GM13976 (cell line): ENCODE results near the gene GRIFIN.

Experiments used
- DNase-seq: peaks from one replicate; pipeline ENCODE4 v3.0.0; 2012; ENCODE audit warnings: low spot score
- in situ Hi-C: fragments of 300-500 bp; cut with MboI; formaldehyde crosslinking; loops from one replicate; pipeline ENCODE4 v1.12.0; 2022; ENCODE audit warnings: low sequenced_read_pairs, mixed read lengths, inconsistent platforms; ENCODE audit not compliant: unreplicated experiment
- TF ChIP-seq, protein P1 (sequence below): IDR thresholded peaks from 2 replicates; pipeline ENCODE4 v1.5.1; 2012; ENCODE audit warnings: borderline replicate concordance, mild to moderate bottlenecking; ENCODE audit not compliant: insufficient read depth; ENCODE audit errors: extremely low read depth, missing control alignments, control extremely low read depth

GRIFIN gene

DNA sequence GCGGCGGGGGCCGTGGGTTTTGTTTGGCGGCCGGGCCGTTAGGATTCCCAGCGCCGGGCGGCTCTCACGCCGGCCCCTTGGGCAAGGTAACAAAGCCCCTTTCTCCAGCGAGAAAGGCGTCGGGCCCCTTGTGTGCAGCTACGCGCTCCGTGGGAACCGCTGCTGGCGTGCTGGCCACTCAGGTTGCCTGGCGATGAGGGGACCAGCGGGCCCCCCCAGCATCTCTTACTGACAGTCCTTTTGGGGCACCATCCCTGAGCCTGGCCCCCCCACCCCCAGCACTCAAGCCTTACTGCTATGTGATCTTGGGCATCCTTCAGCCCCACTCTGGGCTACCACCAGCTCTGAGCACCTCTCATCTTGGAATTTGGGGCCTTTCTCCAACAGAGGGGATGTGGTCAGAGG lies 45.1 kb upstream of the GRIFIN start:
- DNase-seq, result no peak
- TF ChIP-seq, protein P1, sequence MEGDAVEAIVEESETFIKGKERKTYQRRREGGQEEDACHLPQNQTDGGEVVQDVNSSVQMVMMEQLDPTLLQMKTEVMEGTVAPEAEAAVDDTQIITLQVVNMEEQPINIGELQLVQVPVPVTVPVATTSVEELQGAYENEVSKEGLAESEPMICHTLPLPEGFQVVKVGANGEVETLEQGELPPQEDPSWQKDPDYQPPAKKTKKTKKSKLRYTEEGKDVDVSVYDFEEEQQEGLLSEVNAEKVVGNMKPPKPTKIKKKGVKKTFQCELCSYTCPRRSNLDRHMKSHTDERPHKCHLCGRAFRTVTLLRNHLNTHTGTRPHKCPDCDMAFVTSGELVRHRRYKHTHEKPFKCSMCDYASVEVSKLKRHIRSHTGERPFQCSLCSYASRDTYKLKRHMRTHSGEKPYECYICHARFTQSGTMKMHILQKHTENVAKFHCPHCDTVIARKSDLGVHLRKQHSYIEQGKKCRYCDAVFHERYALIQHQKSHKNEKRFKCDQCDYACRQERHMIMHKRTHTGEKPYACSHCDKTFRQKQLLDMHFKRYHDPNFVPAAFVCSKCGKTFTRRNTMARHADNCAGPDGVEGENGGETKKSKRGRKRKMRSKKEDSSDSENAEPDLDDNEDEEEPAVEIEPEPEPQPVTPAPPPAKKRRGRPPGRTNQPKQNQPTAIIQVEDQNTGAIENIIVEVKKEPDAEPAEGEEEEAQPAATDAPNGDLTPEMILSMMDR, result no peak
- in situ Hi-C loops, result no loop called here

DNA sequence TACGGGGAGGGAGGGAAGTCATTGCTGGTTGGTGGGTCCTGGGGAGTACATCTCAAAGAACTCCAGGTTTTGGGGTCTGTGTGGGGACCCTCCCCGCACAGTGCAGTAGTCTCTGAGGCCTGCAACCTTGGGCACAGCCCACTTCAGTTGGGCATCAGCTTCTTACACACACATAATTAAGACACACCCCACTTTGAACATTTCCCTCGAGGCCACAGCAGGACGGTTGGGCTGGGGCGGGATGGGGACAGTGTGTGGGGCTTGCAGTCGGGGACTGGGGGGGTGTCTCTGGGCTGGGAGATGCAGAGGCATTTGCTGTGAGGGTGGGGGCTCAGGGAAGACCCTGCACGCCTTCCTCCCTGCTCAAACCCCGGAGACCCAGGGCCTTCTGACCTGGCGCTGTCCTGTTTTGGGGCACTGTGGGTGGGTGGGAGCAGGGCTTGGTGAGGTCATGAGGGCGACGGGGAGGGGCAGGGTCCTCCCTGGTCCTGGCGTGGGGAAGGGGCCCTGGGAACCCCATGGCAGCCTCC lies 44.6 kb upstream of the GRIFIN start:
- DNase-seq, result no peak
- in situ Hi-C loops, result no loop called here
- TF ChIP-seq, protein P1, result no peak

DNA sequence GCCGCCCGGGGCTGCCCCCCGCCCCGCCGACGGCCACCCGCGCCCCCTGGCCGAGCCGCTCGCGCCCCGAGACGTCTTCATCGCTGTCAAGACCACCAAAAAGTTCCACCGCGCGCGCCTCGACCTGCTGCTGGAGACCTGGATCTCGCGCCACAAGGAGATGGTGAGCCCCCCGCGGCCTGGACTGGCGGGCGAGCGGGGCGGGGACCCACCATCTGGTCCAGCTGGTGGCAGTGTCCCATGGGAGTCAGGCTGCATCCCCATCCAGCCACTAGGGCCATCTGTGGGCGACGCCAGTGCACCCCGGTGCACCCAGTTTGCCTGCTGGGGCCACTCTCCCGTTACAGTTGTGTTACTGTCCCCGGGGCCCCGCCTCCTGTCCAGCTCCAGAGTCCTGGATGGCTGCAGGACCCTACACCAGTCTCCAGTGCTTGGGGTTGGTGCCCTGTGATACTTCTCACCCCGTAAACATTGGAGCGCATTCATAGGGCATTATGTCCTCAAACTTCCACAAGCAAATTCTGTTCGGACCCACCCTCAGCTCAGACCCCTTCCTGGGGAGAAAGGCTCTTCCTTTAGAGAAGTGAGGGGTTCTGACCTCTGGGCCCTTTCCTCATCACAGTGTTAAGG lies 44.0 kb upstream of the GRIFIN start:
- TF ChIP-seq, protein P1, result no peak
- no peak for DNase-seq
- in situ Hi-C loops, result no loop called here

DNA sequence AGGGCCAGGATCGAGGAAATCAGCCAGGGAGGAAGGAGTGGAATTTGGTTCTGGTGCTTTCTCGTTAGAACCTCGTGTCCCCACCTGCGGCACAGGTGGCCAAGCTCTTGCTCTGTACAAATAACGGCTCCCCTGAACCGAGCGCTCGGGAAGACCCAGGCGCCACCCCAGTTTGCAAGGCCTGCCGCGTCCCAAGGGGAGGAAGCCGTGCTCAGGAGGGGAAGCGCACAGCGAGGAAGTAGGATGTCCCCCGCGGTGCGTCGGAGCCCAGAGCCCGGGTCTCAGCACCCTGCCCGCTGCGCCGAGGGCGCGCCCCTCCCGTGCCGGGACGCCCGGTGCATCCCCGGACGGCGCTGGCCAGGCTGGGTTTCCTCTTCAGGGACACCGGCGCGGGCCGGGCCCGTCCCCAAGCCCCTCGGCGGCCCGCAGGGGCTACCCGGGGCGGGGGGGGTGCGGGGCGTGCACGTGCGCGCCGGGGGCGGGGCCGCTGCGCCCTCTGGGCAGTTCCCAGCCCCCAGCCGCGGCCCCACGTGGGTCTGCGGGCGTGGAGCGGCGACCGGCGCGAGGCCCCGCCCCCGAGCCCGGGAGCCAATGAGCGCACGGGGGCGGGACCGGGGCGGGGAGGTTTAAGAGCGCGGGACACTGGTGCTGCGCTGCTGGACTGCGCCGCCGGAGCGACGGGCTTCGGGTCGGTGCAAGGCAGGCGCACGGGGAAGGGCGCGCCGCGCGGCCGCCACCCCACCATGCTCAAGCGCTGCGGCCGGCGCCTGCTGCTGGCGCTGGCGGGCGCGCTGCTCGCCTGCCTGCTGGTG lies 43.1 kb upstream of the GRIFIN start, which contains the start of gene LFNG:
LFNG (plus strand) TSS at position 656 of the 812 bp plus-strand sequence; CDS start at position 744, 88 bp downstream.
- DNase-seq, result peak; percentile 99
- TF ChIP-seq, protein P1, result no peak
- in situ Hi-C loops, result no loop called here

DNA sequence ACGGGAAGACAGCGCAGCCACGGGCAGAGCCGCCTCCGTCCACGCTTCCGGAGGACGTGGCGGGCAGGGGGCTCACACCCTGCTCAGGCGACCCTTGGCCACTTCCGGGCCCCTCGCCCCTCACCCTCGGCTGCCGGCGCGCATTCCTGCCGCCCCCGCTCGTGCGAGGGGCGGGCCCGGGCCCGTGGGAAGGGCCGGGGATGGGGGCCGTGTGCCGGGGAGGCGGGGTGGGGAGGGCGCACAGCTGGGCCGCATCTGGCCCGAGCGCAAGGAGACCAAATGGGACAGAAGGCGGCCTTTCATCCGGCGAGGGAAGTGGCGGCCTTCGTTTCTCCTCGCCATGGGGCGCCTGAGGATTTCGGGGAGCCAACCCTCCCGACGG lies 42.5 kb upstream of the GRIFIN start:
- DNase-seq, result no peak
- in situ Hi-C loops, result no loop called here
- TF ChIP-seq, protein P1, result no peak

DNA sequence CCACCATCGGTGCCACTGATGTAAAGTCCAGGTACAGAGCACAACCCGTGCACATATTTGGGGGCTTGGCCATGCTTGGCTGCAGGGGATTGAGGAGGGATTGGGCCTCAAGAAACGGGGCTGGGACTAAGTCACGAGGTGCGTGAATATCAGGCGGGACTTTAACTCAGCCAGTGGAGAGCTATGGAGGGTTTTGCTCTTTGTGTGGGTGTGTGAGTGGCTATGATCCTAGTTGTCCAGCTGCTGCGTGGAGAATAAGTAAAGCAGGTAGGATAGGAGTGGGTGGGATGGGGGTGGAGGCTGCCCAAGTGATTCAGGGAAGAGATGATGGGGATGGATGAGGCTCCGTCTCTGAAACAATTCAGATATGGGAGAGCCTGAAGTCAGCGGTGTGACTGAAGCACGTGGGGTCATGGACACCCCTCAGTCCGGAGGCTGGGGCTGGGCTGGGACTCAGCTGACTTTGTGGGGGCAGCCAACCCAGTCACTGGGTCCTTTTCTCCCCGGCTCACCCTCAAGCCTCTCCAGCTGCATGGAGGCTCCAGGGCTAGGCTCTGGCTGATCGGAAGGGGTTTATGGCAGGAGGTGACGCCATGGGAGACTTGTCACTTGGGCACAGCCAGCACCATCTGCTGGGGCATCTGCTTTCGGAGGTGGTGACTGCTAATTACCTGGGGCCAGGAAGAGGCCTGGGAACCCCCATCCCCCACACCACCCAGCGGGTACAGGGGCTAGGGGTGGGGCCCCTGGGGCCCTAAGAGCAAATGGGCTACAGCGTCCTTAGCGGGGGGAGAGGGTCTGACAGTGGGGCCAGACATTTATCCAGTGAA lies 41.7 kb upstream of the GRIFIN start:
- in situ Hi-C loops, result no loop called here
- DNase-seq, result no peak

More for the DNA sequence above, 41.7 kb upstream of the GRIFIN start:
- TF ChIP-seq, protein P1, result no peak
